Natural killer cell (primary cell): ENCODE data around the gene ATRNL1. TPM values are rescaled to one million over a fixed set of nuclear protein-coding genes. Genes with fewer than 3 reads are reported as not detected.
"Not testable (repeated sequence)": the region's sequence is repeated elsewhere in the genome, so short reads cannot be mapped to it uniquely, and the experiment has no call there.

Experiments
- ATAC-seq, 3 donors: fragments of 150-1000 bp in 2 of 3; fragments of 200-7000 bp in 1 of 3; cut with Tn5 transposase; 1 replicate in 1 of 3; 2 replicates in 2 of 3; pipeline ENCODE4 v1.10.0; 2021; ENCODE audit warnings: mild to moderate bottlenecking in 2 of 3, moderate library complexity in 2 of 3
- DNase-seq, 2 donors: peaks; one replicate each; pipeline versions ENCODE4 v3.0.0 to v3.0.0-alpha.2; 2013 to 2021; ENCODE audit warnings: mixed read lengths in 1 of 2
- H3K27ac ChIP-seq: one replicate; pipeline ENCODE4 v1.5.1; 2013; ENCODE audit warnings: mild to moderate bottlenecking, low read length
- H3K27me3 ChIP-seq: one replicate; pipeline ENCODE4 v1.6.1; 2013; ENCODE audit warnings: low read length; ENCODE audit not compliant: control insufficient read depth, insufficient read depth
- H3K36me3 ChIP-seq: one replicate; pipeline ENCODE4 v1.6.1; 2013; ENCODE audit warnings: low read length; ENCODE audit not compliant: control insufficient read depth, insufficient read depth
- H3K4me1 ChIP-seq: one replicate; pipeline ENCODE4 v1.6.1; 2013; ENCODE audit warnings: low read length; ENCODE audit not compliant: control insufficient read depth, insufficient read depth
- H3K4me3 ChIP-seq: one replicate; pipeline ENCODE4 v1.5.1; 2013; ENCODE audit warnings: low read length
- H3K9me3 ChIP-seq: one replicate; pipeline ENCODE4 v1.6.1; 2013; ENCODE audit warnings: low read length; ENCODE audit not compliant: control insufficient read depth, insufficient read depth
- H3K27ac Mint-ChIP-seq, 2 donors: one replicate each; pipeline ENCODE4 v1.8.0; 2022; ENCODE audit warnings: mild to moderate bottlenecking in 2 of 2, mixed read lengths in 2 of 2, moderate library complexity in 1 of 2
- H3K27me3 Mint-ChIP-seq, 2 donors: one replicate each; pipeline ENCODE4 v1.8.0; 2022; ENCODE audit warnings: low read depth in 2 of 2, mixed read lengths in 2 of 2
- H3K36me3 Mint-ChIP-seq: one replicate; pipeline ENCODE4 v1.8.0; 2022; ENCODE audit warnings: mixed read lengths
- H3K4me1 Mint-ChIP-seq, 2 donors: one replicate each; pipeline ENCODE4 v1.8.0; 2022; ENCODE audit warnings: mixed read lengths in 2 of 2
- H3K4me3 Mint-ChIP-seq: one replicate; pipeline ENCODE4 v1.8.0; 2022; ENCODE audit warnings: mild to moderate bottlenecking, moderate library complexity, mixed read lengths
- H3K9me3 Mint-ChIP-seq, 2 donors: one replicate each; pipeline ENCODE4 v1.8.0; 2022; ENCODE audit warnings: mixed read lengths in 2 of 2
- WGBS: methylation state at CpG from one replicate; pipeline ENCODE4 v1.1.7; 2013; ENCODE audit warnings: missing lambda C conversion rate; ENCODE audit not compliant: insufficient coverage; 5-methylcytosine and 5-hydroxymethylcytosine counted together
- intact Hi-C: fragments of 100-400 bp; cut with micrococcal nuclease; formaldehyde crosslinking; loops from one replicate; pipeline ENCODE4 v1.14.2; 2022
- total RNA-seq, 4 donors: library from RNA; stranded (reverse); fragments of 120-200 nt in 1 of 4; gene quantifications; one replicate each; pipeline versions ENCODE4 v1.2.3 to v1.2.4, GENCODE V29; 2013 to 2022
- TF ChIP-seq, protein P1 (sequence below): fragments of 200-600 bp; IDR thresholded peaks from one replicate; pipeline ENCODE4 v1.8.0; 2022; ENCODE audit warnings: antibody characterized with exemption

ATRNL1 gene
- total RNA-seq, 3 donors from 2014 or later (not counting 1 experiment from before 2014, with no cell fraction given) = not detected

DNA sequence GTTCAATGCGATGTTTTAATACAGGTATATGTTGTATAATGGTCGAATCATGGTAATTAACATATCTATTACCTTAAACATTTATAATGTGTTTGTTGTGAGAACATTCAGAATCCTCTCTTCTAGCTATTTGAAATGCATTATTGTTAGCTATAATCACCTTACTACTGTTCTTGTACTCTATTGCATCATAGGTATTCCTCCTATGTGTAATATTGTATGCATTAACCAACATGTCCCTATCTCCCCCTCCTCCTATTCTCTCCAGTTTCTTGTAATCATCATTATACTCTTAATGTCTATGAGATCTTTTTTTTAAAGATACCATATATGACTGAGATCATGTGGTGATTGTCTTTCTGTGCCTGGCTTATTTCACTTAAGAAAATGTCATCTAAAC, 235.2 kb downstream of the ATRNL1 start:
- no peaks in the 10 kb centered on the region for H3K27me3 ChIP-seq
- H3K4me1 Mint-ChIP-seq = no peaks in the 10 kb centered on the region
- TF ChIP-seq, protein P1, sequence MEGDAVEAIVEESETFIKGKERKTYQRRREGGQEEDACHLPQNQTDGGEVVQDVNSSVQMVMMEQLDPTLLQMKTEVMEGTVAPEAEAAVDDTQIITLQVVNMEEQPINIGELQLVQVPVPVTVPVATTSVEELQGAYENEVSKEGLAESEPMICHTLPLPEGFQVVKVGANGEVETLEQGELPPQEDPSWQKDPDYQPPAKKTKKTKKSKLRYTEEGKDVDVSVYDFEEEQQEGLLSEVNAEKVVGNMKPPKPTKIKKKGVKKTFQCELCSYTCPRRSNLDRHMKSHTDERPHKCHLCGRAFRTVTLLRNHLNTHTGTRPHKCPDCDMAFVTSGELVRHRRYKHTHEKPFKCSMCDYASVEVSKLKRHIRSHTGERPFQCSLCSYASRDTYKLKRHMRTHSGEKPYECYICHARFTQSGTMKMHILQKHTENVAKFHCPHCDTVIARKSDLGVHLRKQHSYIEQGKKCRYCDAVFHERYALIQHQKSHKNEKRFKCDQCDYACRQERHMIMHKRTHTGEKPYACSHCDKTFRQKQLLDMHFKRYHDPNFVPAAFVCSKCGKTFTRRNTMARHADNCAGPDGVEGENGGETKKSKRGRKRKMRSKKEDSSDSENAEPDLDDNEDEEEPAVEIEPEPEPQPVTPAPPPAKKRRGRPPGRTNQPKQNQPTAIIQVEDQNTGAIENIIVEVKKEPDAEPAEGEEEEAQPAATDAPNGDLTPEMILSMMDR = no peak
- H3K27ac Mint-ChIP-seq = no peak overlapping the region
- peaks cover 7 to 10% of the 10 kb centered on the region in 2 donors for H3K9me3 Mint-ChIP-seq
- H3K4me1 ChIP-seq = no peaks in the 10 kb centered on the region
- no peak overlapping the region for H3K4me3 Mint-ChIP-seq
- no peak overlapping the region for H3K4me3 ChIP-seq
- H3K27me3 Mint-ChIP-seq = no peaks in the 10 kb centered on the region
- no CpG with 5 or more reads among the region's 2 CpGs for WGBS
- H3K9me3 ChIP-seq = no peaks in the 10 kb centered on the region
- no peak for ATAC-seq
- H3K36me3 Mint-ChIP-seq = no peaks in the 10 kb centered on the region
- no peak for DNase-seq
- no peak overlapping the region for H3K27ac ChIP-seq
- intact Hi-C loops = no loop called here
- no peaks in the 10 kb centered on the region for H3K36me3 ChIP-seq

DNA sequence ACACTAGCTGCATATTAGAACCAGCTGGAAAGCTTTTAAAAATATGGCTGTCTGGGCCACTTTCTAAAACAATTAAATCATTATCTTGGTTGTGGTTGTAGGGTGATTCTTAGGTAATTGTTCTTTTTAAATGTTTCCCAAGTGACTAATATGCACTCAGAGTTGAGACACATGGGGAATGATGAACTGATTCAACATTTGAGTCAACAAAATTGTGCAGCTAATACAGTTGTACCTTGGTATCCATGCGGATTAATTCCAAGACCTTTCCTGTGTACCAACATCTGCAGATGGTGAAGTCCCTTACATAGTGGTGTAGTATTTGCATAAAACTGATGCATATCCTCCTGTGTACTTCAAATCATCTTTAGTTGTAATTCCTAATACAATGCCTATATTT, 242.2 kb downstream of the ATRNL1 start:
- Mint-ChIP-seq H3K9me3 (peaks cover 7 to 9% of the 10 kb centered on the region in 2 donors), H3K27ac (no peak overlapping the region), H3K4me3 (no peak overlapping the region), H3K36me3 (no peaks in the 10 kb centered on the region), H3K4me1 (no peaks in the 10 kb centered on the region), H3K27me3 (no peaks in the 10 kb centered on the region)
- no peak for ATAC-seq
- DNase-seq = no peak
- Histone ChIP-seq H3K27me3 (no peaks in the 10 kb centered on the region), H3K27ac (no peak overlapping the region), H3K4me3 (no peak overlapping the region), H3K4me1 (no peaks in the 10 kb centered on the region), H3K36me3 (no peaks in the 10 kb centered on the region), H3K9me3 (no peaks in the 10 kb centered on the region)
- TF ChIP-seq, protein P1 = no peak
- WGBS = 100% methylated on average over 1 of the region's 1 CpG
- intact Hi-C loops = no loop called here

DNA sequence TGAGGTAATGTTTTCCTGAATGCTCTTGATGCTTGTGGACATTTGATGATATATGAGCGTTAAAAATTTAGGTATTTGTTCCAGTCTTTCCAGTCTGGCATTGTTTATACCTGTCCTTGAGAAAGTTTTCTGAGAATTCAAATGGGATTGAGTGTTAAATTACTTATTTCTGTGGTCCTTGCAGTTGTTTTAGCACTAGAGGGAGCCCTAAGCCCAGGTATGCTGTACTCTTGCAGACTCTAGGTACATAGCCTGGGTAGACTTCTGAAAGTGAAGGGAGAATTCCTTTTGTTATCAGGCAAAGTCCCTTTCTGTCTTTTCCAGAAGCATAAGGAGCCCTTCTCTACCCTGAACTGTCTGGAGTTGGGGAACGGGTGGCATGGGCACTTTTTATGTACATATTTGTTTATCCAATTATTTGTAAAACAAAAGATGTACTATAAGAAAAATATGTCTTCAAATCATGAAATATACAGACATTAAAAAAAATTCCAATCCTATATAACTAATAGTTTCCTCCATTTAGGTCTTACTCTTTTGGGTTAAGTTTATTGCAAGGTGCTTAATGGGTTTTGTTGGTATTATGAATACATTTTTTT, 262.1 kb downstream of the ATRNL1 start:
- intact Hi-C loops = no loop called here
- Mint-ChIP-seq H3K4me1 (no peaks in the 10 kb centered on the region), H3K27me3 (no peaks in the 10 kb centered on the region), H3K4me3 (no peak overlapping the region), H3K9me3 (peaks cover 10 to 11% of the 10 kb centered on the region in 2 donors), H3K36me3 (no peaks in the 10 kb centered on the region), H3K27ac (no peak overlapping the region)
- no peak overlapping the region for H3K27ac ChIP-seq
- no peaks in the 10 kb centered on the region for H3K4me1 ChIP-seq
- H3K36me3 ChIP-seq = no peaks in the 10 kb centered on the region
- DNase-seq (peak in 1 of 2 donors; percentile 31), ATAC-seq (no peak)
- H3K27me3 ChIP-seq = no peaks in the 10 kb centered on the region
- TF ChIP-seq, protein P1 = no peak
- 6% methylated on average over 1 of the region's 2 CpGs for WGBS
- no peak overlapping the region for H3K4me3 ChIP-seq
- H3K9me3 ChIP-seq = no peaks in the 10 kb centered on the region

DNA sequence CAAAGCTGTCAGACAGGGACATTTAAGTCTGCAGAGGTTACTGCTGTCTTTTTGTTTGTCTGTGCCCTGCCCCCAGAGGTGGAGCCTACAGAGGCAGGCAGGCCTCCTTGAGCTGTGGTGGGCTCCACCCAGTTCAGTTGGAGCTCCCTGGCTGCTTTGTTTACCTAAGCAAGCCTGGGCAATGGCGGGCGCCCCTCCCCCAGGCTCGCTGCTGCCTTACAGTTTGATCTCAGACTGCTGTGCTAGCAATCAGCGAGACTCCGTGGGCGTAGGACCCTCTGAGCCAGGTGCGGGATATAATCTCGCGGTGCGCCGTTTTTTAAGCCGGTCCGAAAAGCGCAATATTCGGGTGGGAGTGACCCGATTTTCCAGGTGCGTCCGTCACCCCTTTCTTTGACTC, 274.8 kb downstream of the ATRNL1 start:
- H3K4me3 Mint-ChIP-seq, H3K36me3 ChIP-seq, H3K27me3 ChIP-seq, H3K36me3 Mint-ChIP-seq, H3K4me3 ChIP-seq, ATAC-seq, H3K27ac ChIP-seq, intact Hi-C loops, H3K4me1 Mint-ChIP-seq, H3K9me3 ChIP-seq, H3K9me3 Mint-ChIP-seq, H3K27me3 Mint-ChIP-seq, H3K27ac Mint-ChIP-seq, H3K4me1 ChIP-seq, DNase-seq: not testable (repeated sequence)
- WGBS = 98% methylated on average over 18 of the region's 18 CpGs
